BLaER1 treated with 17β-estradiol and CSF1 and Interleukin-3, amounts not matched to agents 10 nM and 100 nM (cell line): ENCODE results near the gene AMIGO3.
A peak's percentile ranks its signal among the peaks of the same experiment; 100 is the strongest.

ENCODE experiments used
- H3K27ac ChIP-seq, 11 experiments: shearing (Covaris generic); formaldehyde crosslinking; 2 replicates each; pipeline ENCODE4 v1.8.1; 2022
- H3K27me3 ChIP-seq, 11 experiments: shearing (Covaris generic); formaldehyde crosslinking; 2 replicates each; pipeline ENCODE4 v1.8.1; 2022
- H3K36me3 ChIP-seq, 11 experiments: shearing (Covaris generic); formaldehyde crosslinking; 2 replicates each; pipeline ENCODE4 v1.8.1; 2022
- H3K4me1 ChIP-seq, 10 experiments: shearing (Covaris generic); formaldehyde crosslinking; 2 replicates each; pipeline ENCODE4 v1.8.1; 2022
- H3K4me2 ChIP-seq, 11 experiments: shearing (Covaris generic); formaldehyde crosslinking; 2 replicates each; pipeline ENCODE4 v1.8.1; 2022
- H3K4me3 ChIP-seq, 10 experiments: shearing (Covaris generic); formaldehyde crosslinking; 2 replicates each; pipeline ENCODE4 v1.8.1; 2022
- H3K9ac ChIP-seq, 11 experiments: shearing (Covaris generic); formaldehyde crosslinking; 2 replicates each; pipeline ENCODE4 v1.8.1; 2022
- H3K9me3 ChIP-seq, 11 experiments: shearing (Covaris generic); formaldehyde crosslinking; replicated peaks in 1 of 11; 2 replicates each; pipeline ENCODE4 v1.8.1; 2022
- H4K20me1 ChIP-seq, 11 experiments: shearing (Covaris generic); formaldehyde crosslinking; 2 replicates each; pipeline ENCODE4 v1.8.1; 2022
- Cebpa-rat ChIP-seq, 11 experiments: shearing (Covaris generic); IDR thresholded peaks; 2 replicates each; pipeline ENCODE4 v1.8.1; 2022

AMIGO3 gene

DNA sequence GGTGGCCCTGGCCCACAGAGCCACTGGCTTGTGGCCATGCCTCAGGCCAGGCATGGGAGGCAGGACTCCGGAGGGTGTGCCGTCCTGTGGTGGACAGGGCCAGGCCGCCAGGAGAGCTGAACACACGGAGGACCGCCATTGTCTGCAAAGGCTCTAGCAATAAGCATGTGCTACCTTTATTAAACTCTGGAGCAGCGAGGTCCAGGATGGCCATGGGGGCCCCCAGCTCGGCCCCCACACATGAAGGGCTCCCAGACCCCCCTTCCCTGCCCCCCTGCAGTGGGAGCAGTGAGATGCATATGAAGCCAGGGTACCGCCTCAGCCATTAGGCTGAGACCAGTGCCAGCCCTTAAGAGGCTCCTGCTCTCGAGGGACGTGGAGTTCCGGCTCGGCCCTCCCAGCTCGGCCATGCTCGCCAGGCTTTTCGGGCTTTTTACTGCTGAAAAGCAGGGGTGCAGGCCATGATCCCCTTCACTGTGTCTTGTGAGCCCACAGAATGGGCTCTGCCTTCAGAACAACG is 2.7 kb downstream of the AMIGO3 start:
- Histone ChIP-seq H4K20me1 (peaks cover 0 to 69% (median 33%) of the 10 kb centered on the region in 11 experiments; a peak in 19 of 22 replicates), H3K27me3 (peaks cover 0 to 4% (median 0%) of the 10 kb centered on the region in 11 experiments; a peak in 3 of 22 replicates), H3K27ac (peak overlapping the region in 7 of 11 experiments; percentile 10 to 61 (median 32); a peak in 9 of 22 replicates), H3K9me3 (no peaks in the 10 kb centered on the region), H3K36me3 (peaks cover 15 to 47% (median 33%) of the 10 kb centered on the region in 11 experiments; a peak in 21 of 22 replicates), H3K9ac (peak overlapping the region; percentile 2 to 59 (median 51); a peak in 13 of 22 replicates), H3K4me1 (peaks cover 51 to 75% (median 69%) of the 10 kb centered on the region in 10 experiments), H3K4me3 (no peak overlapping the region; a peak in 1 of 20 replicates), H3K4me2 (peak overlapping the region; percentile 79 to 100 (median 98))
- TF ChIP-seq Cebpa-rat (IDR thresholded peaks at IDR 0.05): no peak

DNA sequence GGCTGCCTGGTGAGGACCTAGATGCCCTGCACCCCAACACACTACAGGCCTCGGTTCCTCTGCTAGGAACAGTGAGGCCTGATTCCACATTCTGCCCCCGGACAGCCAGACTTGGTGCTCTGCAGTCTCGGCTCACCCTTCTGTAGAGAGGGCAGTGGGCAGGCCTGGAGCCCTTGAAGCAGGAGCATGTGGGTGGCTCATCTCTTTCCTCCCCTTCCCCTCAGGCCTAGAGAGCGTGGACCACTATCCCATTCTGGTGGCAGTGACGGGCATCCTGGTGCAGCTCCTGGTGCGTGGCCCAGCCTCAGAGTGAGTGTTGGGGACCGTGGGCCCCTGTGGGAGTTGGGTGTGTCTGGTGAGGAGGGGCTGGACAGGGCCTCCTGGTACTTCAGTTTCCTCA is 3.3 kb downstream of the AMIGO3 start:
- no peak for TF ChIP-seq Cebpa-rat (IDR thresholded peaks at IDR 0.05)
- Histone ChIP-seq H3K9ac (peak overlapping the region in 3 of 11 experiments; percentile 51 to 59 (median 52); a peak in 3 of 22 replicates), H3K4me2 (peak overlapping the region in 10 of 11 experiments; percentile 79 to 100 (median 98); a peak in 17 of 22 replicates), H3K36me3 (peaks cover 10 to 43% (median 27%) of the 10 kb centered on the region in 11 experiments), H3K27ac (peak overlapping the region in 1 of 11 experiments; percentile 51; a peak in 2 of 22 replicates), H3K4me1 (peaks cover 51 to 81% (median 74%) of the 10 kb centered on the region in 10 experiments), H3K9me3 (no peaks in the 10 kb centered on the region), H4K20me1 (peaks cover 0 to 63% (median 30%) of the 10 kb centered on the region in 11 experiments; a peak in 19 of 22 replicates), H3K4me3 (no peak overlapping the region), H3K27me3 (peaks cover 0 to 4% (median 0%) of the 10 kb centered on the region in 11 experiments; a peak in 3 of 22 replicates)

- Histone ChIP-seq H3K4me3 (no peak overlapping the region), H3K9me3 (no peaks in the 10 kb centered on the region), H3K4me2 (peak overlapping the region in 2 of 11 experiments; percentile 98 to 99; a peak in 1 of 22 replicates), H3K27me3 (peaks cover 0 to 4% (median 0%) of the 10 kb centered on the region in 11 experiments; a peak in 3 of 22 replicates), H3K4me1 (peaks cover 51 to 86% (median 79%) of the 10 kb centered on the region in 10 experiments), H3K27ac (no peak overlapping the region), H4K20me1 (peaks cover 0 to 58% (median 25%) of the 10 kb centered on the region in 11 experiments; a peak in 19 of 22 replicates), H3K36me3 (peaks cover 5 to 43% (median 22%) of the 10 kb centered on the region in 11 experiments), H3K9ac (0 out of 22 replicates have a peak overlapping the region, but pooled peaks of 2 of the 11 experiments have one; percentile 51 to 52)
- TF ChIP-seq Cebpa-rat (IDR thresholded peaks at IDR 0.05): no peak
Measured at GRCh38 chr3:49715611-49716121, 3.8 kb downstream of the AMIGO3 start.

DNA sequence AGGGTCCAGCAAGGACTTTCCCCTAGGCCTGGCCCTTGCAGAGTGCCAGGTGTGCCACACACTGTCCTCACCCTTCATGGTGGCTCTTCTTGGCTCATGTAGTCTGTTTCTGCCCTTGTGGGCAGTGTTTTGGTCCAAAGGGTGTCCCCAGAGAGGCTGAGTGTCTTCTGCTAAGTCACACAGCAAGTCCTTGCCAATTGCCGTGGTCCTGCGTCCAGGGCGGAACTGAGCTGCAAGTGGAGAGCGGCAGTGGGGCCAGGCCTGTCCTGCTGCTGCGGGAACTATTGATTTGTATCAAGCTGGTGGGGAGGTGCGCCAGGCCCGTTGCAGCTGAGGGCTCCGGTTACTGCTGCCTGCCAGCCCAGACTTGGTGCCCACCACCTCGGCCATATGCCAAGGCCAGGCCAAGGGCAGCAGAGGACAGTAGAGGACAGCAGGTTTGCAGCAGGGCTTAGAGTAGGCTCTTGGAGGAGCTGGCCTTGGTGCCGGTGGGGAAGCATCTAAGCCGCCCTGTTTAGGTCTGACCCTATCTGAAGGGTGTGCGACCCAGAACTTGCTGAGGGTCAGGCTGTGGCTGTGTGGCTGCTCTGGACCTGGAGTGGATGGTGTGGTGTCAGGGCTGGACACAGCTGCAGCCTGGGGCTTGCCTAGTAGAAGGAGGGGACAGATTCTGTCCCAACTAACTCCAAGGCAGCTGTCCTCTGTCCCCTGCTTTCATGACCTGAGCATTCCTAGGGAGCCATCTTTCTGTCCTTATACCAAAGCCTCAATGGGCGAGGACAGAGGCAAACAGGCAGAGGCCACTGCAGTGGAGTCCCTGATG is 4.5 kb downstream of the AMIGO3 start:
- H3K27ac ChIP-seq: no peak overlapping the region
- no peaks in the 10 kb centered on the region for H3K9me3 ChIP-seq
- H3K9ac ChIP-seq: no peak overlapping the region
- no peak for TF ChIP-seq Cebpa-rat (IDR thresholded peaks at IDR 0.05)
- H3K4me2 ChIP-seq: no peak overlapping the region
- H3K36me3 ChIP-seq: peaks cover 0 to 43% (median 18%) of the 10 kb centered on the region in 11 experiments; a peak in 19 of 22 replicates
- H3K4me1 ChIP-seq: peaks cover 50 to 84% (median 77%) of the 10 kb centered on the region in 10 experiments
- H4K20me1 ChIP-seq: peaks cover 0 to 51% (median 18%) of the 10 kb centered on the region in 11 experiments; a peak in 19 of 22 replicates
- no peak overlapping the region for H3K4me3 ChIP-seq
- peaks cover 0 to 4% (median 0%) of the 10 kb centered on the region in 11 experiments; a peak in 3 of 22 replicates for H3K27me3 ChIP-seq

DNA sequence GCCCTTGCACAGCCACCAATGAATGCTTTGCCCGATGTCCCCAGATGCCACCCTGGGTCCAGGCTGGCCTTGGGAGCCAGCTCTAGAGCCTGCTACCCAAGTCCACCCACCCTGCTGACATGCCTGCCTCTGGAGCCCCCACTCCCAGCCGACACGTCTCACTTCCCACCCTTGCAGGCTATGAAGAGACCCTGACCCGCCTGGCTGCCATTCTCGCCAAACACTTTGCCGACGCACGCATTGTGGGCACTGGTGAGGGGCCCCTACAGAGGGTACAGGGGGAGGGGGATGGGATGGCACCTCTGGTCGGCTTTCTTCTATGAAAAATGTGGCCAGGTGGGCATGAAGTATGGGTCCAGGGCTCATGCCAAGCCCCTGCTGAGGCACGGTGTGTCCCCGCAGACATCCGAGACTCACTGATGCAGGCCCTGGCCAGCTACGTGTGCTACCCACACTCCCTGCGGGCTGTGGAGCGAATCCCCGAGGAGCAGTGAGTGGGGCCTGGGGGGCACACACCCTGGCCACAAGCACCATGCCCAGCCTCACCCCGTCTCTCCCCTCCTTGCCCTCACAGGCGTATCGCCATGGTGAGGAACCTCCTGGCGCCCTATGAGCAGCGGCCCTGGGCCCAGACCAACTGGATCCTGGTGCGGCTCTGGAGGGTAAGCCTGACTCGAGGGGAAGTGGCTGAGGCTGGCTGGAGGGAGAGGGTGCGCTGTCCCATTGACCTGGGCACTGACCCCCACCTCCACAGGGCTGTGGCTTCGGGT is 6.0 kb downstream of the AMIGO3 start:
- Histone ChIP-seq H3K27me3 (peaks cover 0 to 2% (median 0%) of the 10 kb centered on the region in 11 experiments; a peak in 3 of 22 replicates), H4K20me1 (peaks cover 0 to 39% (median 10%) of the 10 kb centered on the region in 11 experiments; a peak in 19 of 22 replicates), H3K4me3 (no peak overlapping the region; a peak in 1 of 20 replicates), H3K36me3 (peaks cover 0 to 45% (median 19%) of the 10 kb centered on the region in 11 experiments; a peak in 19 of 22 replicates), H3K4me2 (peak overlapping the region; percentile 58 to 92 (median 77); a peak in 21 of 22 replicates), H3K9me3 (no peaks in the 10 kb centered on the region), H3K9ac (peak overlapping the region in 2 of 11 experiments; percentile 12 to 36; a peak in 3 of 22 replicates), H3K4me1 (peaks cover 41 to 73% (median 66%) of the 10 kb centered on the region in 10 experiments), H3K27ac (peak overlapping the region in 9 of 11 experiments; percentile 8 to 54 (median 50); a peak in 14 of 22 replicates)
- TF ChIP-seq Cebpa-rat (IDR thresholded peaks at IDR 0.05): no peak

DNA sequence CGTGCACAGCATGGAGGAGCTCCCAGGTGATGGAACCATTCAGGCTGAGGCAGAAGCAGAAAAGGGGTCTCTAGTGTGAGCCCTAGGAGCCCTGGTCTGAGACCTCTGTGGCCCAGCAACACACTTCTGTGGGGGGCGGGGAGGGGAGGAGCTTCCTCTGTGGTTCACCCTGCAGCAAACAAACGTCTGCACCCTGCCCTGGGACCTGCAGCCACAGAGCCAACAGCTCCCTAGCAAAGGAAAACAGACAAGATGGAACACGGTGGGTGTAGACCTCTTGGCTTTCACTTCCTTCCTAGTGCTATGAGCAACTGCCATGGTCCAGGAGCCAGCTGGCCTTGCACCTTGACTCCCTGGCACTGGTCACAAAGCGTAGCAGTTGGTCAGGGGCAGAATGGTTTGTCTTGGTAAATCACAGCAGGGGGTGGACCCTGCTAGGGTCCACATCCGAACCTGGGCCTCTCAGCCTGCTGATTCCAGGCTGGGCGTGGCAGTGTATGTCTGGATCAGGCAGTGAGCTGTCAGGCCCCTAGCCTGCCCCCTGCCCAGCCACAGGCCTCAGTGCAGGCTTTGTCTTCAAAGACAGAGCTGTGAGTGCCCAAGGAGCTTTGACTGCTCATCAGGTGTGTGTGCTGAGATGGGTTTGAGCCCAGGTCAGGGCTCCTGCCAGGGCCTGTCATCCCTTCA is 6.7 kb downstream of the AMIGO3 start:
- TF ChIP-seq Cebpa-rat (IDR thresholded peaks at IDR 0.05): no peak
- H3K27ac ChIP-seq: peak overlapping the region in 9 of 11 experiments; percentile 8 to 54 (median 50); a peak in 14 of 22 replicates
- no peak overlapping the region; a peak in 3 of 20 replicates for H3K4me3 ChIP-seq
- peak overlapping the region; percentile 58 to 92 (median 77) for H3K4me2 ChIP-seq
- peak overlapping the region in 4 of 11 experiments; percentile 9 to 36 (median 22); a peak in 5 of 22 replicates for H3K9ac ChIP-seq
- H3K4me1 ChIP-seq: peaks cover 34 to 72% (median 64%) of the 10 kb centered on the region in 10 experiments
- peaks cover 0 to 51% (median 22%) of the 10 kb centered on the region in 11 experiments; a peak in 19 of 22 replicates for H3K36me3 ChIP-seq
- no peaks in the 10 kb centered on the region for H3K27me3 ChIP-seq
- no peaks in the 10 kb centered on the region for H3K9me3 ChIP-seq
- peaks cover 0 to 32% (median 3%) of the 10 kb centered on the region in 11 experiments; a peak in 10 of 22 replicates for H4K20me1 ChIP-seq

DNA sequence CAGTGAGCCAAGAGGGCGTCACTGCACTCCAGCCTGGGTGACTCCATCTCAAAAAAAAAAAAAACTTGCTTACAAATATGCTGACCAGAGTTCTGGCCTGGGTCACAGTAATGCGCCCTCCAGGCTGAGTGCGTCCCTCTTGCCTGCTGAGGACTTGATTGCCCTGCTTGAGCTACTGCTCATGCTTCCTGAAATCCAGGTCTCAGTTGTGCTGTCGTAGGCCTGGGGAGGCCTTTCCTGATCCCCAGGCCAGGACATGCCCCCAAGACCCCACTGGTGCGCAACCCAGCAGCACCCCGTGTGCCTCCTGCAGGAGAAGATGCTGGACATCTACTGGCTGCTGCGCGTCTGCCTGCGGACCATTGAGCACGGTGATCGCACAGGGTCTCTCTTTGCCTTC is 7.3 kb downstream of the AMIGO3 start:
- H3K9ac ChIP-seq: peak overlapping the region in 3 of 11 experiments; percentile 7 to 31 (median 24); a peak in 2 of 22 replicates
- peaks cover 0 to 27% (median 0%) of the 10 kb centered on the region in 11 experiments; a peak in 6 of 22 replicates for H4K20me1 ChIP-seq
- H3K4me1 ChIP-seq: peaks cover 34 to 72% (median 64%) of the 10 kb centered on the region in 10 experiments
- no peak overlapping the region; a peak in 2 of 20 replicates for H3K4me3 ChIP-seq
- H3K9me3 ChIP-seq: no peaks in the 10 kb centered on the region
- H3K27me3 ChIP-seq: no peaks in the 10 kb centered on the region
- H3K36me3 ChIP-seq: peaks cover 0 to 51% (median 22%) of the 10 kb centered on the region in 11 experiments; a peak in 19 of 22 replicates
- peak overlapping the region; percentile 58 to 92 (median 77) for H3K4me2 ChIP-seq
- H3K27ac ChIP-seq: peak overlapping the region in 7 of 11 experiments; percentile 15 to 54 (median 51); a peak in 11 of 22 replicates
- no peak for TF ChIP-seq Cebpa-rat (IDR thresholded peaks at IDR 0.05)
